ENCODE results near the gene MCL1.
"Not testable (repeated sequence)": the region's sequence is repeated elsewhere in the genome, so short reads cannot be mapped to it uniquely, and the experiment has no call there.

The MCL1 gene

DNA sequence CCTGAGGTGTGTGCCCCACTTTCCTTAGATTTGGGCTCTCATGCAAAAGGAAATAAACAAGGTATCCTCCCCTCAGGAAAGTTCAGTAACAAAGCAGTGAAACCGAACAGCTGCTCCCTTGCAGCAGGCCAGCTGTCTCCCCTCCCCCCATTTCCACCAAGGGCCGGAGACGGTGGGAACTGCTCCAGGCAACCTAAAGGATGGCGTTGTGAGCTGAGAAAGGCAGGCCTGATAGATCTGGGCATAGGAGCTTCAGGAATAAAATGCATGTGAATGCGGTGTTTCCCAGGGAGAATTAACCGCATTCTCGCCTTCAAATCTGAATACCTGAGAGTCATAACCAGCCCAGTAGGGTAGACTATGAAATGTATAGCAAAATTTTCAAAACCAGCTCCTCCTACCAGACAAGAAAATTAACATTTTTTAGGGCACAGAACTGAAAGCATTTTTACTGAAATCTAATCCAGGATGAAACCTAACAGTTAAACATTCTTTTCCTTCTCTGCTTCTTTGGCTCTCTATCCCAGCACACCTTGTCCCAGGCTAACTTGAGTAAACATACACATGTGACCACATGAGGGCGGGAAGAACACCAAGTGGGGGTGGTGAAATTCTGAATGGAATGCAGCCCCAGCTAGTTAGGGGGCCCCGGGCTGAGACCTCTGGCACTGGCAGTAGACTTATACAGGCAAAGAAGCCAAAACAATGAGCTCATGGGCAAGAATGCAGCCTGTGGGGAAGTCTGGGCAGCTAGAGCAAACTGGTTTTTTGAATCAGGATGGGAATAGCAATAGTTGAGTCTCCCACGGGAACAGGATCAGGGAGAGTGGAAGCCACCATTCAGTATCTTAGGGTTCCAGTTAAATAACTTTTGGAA lies 11.5 kb downstream of the MCL1 start:
- no peak for DNase-seq

DNA sequence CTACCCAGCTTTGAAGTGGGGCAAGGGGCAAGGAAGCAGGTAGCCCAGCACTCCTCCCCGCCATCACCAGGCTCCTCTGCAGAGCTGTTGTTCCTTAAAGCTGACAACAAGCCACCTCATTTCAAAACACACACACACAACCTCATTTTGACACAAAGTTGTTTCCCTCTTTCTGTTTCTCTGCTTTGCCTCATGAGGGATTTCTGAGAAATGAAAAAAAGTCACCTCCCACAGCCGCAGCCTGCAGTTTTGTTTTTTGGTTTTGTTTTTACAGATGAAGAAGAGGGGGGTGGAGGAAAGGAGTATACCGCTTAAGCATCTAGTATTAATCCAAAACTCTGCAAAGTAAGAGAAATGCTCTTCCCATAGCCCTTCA lies 12.1 kb downstream of the MCL1 start:
- DNase-seq: no peak

DNA sequence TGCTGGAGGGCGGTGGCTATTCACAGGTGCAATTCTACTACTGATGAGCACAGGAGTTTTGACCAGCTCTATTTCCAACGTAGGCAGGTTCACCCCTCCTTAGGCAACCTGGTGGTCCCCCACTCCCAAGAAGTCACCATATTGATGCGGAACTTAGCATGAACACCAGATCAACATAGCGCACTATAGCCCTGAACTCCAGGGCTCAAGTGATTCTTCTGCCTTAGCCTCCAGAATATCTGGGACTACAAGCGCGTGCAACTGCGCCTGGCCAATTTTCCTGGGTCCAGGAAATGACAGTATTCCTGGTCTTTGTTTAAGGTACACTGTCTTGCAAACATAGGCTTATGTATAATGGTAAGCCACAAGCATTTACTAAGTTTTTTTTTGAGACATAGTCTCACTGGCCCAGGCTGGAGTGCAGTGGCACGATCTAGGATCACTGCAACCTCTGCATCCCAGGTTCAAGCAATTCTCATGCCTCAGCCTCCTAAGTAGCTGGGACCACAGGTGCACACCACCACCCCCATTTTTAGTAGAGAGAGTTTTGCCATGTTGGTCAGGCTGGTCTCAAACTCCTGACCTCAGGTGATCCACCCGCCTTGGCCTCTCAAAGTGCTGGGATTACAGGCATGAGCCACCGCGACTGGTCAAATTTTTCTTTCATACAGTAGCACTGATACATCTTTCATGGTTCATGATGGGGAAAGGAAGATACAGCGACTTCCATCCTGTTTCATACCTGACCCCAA lies 12.6 kb downstream of the MCL1 start:
- DNase-seq: no peak

DNA sequence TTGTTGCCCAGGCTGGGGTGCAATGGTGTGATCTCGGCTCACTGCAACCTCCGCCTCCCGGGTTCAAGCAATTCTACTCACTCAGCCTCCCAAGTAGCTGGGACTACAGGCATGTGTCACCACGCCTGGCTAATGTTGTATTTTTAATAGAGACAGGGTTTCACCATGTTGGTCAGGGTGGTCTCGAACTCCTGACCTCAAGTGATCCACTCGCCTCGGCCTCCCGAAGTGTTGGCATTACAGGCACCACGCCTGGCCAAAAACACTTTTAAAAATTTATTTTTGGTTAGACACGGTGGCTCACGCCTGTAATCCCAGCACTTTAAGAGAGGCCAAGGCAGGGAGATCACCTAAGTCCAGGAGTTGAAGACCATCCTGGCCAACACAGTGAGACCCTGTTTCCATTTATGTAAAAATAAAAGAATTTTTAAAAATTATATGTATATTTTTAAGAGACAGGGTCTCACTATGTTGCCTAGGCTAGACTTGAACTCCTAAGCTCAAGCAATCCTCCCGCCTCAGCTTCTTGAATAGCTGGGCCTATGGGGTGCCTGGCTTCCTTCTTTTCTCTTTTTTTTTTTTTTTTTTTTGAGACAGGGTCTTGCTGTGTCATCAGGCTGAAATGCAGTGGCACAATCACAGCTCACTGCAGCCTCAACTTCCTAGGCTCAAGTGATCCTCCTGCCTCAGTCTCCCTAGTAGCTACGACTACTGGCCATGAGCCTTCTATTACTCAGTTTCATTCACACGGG lies 14.0 kb downstream of the MCL1 start:
- DNase-seq: not testable (repeated sequence)

DNA sequence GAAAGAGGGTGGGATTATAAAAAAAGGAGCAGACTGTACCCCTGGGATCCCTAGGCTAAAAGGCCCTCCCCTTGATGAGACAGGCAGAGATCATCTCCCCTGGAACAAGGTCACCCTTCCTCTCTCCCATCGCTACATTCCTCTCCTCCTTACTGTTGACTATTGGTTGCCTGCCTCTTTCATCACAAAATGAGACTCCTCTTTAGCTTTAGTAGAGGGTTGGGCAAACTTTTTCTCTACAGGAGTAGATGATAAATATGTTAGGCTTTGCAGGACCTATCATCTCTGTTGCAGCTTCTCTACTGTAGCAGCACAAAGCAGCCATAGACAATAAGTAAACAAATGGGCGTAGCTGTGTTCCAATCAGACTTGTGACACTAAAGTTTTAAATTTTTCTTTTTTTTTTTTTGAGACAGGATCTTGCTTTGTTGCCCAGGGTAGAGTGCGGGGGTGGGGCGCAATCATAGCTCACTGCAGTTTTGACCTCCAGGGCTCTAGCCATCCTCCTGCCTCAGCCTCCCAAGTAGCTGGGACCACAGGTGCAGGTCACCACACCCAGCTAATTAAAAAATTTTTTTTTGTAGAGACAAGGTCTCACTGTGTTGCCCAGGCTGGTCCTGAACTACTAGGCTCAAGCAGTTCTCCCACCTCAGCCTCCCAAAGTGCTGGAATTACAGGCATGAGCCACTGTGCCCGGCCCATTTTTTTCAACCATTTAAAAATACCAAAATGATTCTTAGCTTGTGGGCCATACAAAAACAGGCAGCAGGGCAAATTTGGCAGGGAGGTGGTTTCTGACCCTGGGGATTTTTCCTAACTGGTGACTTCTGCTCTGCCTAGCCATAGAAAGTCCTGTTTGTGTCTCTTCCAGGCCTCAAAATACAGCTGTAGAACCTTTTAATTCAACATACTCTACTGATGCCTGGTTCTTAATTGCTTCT lies 15.1 kb downstream of the MCL1 start:
- DNase-seq: no peak

DNA sequence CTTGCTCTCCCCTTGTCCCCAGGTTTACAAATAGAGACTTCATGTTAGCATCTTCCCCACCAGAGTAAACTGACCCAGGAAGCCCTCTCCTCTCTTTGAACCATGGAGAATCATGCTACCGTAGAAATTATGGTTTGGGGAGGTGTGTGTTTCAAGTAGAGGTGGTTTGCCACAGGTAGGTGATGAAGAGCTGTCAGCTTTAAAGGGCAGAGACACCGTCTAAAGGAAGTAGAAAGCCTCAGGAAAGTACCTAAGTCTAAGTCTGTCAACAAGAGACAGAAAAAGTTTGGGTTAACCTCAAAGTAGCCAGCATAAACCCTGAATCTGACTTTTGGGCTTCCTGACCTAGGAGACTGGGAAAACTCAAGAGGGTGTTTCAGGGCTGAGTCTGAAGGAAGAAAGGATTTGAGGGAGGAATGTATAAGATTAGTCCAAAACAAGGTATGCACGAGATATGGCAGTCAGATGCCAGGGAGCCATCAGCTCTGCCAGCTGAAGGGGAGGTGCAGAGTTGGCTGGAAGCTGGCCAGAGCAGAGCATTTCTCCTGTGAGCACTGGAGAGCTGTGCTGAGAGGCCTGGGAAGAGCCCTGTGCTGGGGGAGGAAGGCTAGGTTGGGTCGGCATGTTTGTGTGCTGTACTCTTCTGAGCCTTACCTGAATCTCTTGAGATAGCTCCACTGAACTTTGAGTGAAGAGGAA lies 15.9 kb downstream of the MCL1 start:
- DNase-seq: peak; percentile 40

DNA sequence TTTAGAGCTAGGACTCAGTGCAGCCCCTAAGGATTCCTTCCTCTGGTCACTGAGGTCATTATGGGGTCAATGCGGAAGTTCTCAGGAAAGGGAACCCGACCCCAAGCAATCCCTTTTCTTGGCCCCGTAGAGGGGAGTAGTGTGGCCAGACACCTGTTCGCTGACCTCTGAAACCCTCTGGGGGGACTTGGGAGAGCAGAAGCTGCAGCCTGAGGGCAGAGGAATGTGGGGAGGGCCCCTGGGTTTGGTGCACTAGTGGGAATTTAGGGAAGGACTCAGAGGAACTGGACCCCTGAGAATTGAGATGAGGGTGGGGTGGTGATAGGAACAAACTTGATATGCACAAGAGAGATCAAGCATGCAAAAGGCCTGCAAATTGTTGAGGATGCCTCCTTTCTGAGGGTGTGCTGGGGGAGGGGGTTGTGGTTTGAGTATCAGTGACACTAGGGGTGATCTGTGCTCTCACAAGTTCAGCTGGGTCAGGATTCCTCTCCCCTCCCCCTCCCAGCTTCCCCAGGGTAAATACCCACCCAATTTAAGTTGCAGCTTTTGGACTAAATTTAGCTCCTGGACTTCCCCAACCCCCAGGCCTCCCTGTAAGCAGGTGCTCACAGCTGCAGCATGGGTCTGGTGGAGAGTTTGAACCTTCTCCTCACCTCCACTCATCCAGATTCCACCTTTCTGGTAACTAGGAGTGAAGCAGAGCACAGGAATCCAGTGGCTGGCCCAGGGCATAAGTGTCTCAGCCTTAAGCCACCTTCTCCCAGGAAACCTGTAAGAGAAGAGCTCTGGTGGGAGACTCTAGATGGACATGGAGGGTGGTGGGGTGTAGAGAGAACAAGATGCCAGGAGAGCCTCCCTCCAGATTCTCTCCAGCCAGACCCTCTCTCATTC lies 16.7 kb downstream of the MCL1 start:
- DNase-seq: no peak

DNA sequence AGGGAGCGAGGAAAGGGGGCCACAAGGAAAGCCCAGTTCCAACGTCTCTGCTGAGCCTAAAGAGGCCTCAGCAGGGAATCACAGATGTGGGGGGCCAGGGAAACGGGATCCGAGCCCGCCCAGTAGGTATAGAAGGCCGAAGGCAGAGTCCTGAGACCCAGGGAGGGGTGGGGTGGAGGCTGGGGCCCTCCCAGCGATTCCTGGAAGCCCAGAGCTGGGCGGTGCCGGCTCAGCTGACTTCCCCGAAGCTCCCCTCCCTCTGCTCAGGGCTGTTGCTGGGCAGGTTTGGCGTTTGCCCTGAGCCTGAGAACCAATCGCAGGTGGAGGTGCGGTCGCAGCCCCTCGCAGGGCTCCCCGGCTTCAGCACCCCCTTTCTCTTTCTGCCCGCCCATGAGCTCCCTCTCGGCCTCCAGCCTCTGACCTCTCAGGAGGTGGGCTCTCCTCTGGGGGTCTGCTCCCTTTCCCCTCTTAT lies 17.4 kb downstream of the MCL1 start:
- DNase-seq: peak; percentile 51

DNA sequence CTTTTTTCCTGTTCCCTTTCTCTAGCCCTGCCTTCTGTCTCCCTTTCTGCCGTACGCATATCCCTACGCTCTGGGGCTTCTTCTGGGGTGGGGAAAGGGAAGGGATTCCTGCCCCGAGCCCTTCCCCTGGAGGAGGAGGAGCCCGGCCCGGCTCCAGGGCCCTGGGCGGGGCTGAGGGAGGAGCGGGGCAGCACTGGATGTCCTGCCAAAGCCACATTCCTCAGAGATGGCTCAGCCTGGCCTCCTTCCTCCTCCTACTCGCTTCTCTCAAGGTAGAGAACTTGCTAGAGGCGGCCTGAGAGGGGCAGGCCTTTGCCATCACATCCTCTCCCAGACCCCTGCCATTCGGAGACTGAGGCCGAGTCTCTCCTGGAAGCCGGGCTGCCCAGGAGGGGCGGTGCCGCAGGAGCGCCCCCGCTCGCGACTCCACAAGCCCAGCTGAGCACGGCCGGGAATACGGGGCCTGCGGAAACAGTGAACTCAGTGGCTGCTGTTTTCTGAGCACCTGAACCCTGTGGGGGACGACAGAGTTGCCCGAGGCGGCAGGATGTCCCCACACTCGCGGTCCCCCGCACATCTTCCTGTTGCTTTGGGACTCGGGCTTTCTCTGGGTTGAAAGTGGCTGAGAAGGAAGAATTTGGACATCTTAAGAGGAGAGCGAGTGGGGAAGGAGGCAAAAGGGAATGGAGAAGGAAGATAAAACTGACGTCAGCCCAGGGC lies 18.0 kb downstream of the MCL1 start:
- DNase-seq: peak; percentile 76

DNA sequence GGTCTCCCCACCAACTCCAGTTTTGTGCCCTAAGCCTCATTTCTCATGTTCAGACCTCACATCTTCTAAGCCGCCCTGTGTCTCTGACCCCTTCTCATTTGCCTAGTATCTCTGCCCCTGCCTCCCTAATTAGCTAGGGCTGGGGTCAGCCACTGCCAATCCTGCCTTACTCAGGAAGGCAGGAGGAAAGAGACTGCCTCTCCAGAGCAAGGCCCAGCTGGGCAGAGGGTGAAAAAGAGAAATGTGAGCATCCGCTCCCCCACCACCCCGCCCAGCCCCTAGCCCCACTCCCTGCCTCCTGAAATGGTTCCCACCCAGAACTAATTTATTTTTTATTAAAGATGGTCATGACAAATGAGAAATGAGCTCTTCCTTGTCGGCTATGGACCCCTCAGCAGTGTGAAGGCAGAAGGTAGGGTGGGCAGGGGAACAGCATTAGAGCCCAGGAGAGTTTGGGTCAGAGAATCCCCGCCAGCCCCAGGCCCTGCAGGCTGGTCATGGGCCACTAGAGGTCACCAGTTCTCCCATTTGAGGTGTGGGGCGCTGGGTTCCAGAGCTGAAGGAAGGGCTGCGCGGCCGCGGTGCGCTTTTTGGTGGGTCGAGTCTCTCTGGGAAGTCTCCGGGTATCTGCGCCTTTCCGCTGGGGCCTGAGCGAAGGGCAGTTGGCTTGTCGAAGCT lies 18.7 kb downstream of the MCL1 start:
- peak; percentile 76 for DNase-seq

DNA sequence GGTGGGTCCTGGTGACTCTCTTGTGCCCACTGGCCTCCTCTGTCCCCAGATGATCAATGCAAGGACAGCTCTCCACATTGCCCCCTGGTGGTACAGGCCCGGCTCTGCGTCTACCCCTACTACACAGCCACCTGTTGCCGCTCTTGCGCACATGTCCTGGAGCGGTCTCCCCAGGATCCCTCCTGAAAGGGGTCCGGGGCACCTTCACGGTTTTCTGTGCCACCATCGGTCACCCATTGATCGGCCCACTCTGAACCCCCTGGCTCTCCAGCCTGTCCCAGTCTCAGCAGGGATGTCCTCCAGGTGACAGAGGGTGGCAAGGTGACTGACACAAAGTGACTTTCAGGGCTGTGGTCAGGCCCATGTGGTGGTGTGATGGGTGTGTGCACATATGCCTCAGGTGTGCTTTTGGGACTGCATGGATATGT lies 19.4 kb downstream of the MCL1 start:
- DNase-seq: peak; percentile 21

DNA sequence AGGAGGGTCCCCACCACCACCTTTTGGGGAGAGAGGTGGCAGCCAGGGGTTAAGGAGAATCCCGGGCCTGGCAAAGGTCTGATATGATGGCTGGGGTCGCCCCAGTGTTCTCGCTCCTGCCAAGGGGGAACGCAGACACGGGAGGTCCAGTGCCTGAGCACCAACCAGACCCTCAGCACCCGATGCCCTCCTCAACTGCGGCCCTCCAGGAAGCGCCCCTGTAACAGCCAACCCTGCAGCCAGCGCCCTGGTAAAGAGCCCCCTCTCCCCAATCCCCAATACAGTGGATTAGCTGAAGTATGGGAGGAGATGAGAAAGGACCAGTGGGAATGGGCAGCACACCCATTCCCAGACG lies 19.8 kb downstream of the MCL1 start:
- no peak for DNase-seq

DNA sequence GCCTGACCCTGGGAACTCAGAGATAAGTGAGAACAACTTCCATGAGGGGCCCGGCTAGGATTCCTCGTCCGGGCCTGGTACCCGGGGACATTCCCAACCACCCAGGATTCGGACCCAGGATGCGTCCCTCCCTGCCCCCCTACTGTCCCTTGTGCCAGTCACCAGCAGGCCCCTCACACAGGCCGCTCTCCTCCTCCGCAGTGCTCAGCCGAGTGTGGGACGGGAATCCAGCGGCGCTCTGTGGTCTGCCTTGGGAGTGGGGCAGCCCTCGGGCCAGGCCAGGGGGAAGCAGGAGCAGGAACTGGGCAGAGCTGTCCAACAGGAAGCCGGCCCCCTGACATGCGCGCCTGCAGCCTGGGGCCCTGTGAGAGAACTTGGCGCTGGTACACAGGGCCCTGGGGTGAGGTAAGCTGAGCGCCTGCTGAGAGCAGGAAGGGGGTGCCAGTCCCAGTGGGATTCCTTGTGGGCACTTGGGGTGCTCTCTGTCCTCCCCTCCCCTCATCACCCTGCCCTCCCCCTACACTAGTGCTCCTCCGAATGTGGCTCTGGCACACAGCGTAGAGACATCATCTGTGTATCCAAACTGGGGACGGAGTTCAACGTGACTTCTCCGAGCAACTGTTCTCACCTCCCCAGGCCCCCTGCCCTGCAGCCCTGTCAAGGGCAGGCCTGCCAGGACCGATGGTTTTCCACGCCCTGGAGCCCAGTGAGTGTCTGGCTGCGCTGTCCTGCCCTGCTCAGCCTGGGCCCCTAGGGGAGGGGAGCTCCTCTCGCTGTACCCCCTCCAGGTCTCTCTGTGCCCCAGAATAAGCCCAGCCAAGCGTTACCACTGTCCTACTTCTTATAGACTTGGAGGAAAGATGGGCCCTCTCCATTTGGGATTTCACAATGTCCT lies 20.4 kb downstream of the MCL1 start:
- DNase-seq: no peak

DNA sequence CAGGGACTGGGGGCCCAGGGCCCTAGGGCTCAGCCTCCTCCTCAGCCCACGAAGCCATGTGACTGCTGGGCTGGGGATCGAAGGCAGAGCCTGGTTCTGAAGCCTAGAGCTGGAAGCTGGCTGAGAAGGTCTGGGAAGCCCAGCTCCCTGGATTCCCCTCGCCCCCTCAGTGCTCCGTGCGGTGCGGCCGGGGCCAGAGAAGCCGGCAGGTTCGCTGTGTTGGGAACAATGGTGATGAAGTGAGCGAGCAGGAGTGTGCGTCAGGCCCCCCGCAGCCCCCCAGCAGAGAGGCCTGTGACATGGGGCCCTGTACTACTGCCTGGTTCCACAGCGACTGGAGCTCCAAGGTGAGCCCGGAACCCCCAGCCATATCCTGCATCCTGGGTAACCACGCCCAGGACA lies 21.1 kb downstream of the MCL1 start:
- no peak for DNase-seq

DNA sequence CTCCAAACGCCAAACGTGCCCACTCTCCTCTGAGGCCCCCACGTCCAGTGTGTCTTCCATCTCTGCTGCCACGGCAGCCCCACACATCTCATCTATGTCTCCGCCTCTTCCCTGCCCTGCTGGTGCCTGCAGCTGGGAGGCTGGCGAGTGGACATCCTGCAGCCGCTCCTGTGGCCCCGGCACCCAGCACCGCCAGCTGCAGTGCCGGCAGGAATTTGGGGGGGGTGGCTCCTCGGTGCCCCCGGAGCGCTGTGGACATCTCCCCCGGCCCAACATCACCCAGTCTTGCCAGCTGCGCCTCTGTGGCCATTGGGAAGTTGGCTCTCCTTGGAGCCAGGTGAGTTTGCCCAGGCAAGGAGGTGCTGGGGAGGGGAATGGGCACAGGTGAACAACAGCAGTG lies 21.6 kb downstream of the MCL1 start:
- no peak for DNase-seq

DNA sequence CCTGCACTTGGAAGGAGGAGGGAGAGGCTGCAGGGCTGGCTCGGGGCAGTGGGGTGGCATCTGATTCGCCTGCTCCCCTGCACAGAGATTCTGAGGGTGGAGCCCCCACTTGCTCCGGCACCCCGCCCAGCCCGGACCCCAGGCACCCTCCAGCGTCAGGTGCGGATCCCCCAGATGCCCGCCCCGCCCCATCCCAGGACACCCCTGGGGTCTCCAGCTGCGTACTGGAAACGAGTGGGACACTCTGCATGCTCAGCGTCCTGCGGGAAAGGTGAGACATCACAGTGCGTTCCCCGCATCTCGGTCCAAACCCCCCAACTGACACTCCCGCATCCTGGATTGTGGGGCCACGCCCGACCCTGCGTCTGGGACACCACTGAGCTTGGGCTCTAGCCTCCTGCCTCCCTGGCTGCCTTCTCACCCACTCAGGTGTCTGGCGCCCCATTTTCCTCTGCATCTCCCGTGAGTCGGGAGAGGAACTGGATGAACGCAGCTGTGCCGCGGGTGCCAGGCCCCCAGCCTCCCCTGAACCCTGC lies 22.3 kb downstream of the MCL1 start:
- DNase-seq: no peak

DNA sequence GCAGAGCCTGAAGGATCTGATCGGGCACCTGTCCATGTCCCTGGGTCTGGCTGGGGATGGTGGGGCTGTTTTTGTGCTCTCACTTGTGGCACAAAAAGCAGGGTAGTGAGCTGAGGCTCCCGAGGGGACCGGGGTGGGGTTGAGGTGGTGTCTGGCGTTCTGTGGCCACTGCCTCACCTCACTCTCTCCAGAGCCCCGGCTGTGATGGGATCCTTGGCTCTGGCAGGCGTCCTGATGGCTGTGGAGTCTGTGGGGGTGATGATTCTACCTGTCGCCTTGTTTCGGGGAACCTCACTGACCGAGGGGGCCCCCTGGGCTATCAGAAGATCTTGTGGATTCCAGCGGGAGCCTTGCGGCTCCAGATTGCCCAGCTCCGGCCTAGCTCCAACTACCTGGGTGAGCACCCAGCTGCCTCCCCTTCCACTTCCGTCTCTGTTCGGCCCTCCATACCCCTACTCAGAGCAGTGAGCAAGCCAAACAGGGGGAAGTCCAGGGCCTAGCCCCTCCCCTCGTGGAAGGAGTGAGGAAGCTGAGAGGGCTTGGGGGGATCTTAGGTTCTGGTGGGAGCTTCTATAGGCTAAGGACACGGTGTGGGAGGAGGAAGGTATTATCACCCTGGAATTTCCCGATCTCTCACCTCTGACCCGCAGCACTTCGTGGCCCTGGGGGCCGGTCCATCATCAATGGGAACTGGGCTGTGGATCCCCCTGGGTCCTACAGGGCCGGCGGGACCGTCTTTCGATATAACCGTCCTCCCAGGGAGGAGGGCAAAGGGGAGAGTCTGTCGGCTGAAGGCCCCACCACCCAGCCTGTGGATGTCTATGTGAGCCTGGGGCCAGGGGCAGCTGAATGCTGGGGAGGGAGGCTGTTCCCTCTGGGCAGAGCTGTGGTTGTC lies 23.2 kb downstream of the MCL1 start:
- DNase-seq: no peak
